HCT116 (cell line): ENCODE results near the gene CCDC69. TPM values are rescaled to one million over a fixed set of nuclear protein-coding genes. Genes with fewer than 3 reads are reported as not detected.

Experiments used
- ATAC-seq: fragments of 200-7000 bp; cut with Tn5 transposase; 2 replicates; pipeline ENCODE4 v1.9.1; 2020; ENCODE audit warnings: mild to moderate bottlenecking, moderate library complexity
- BruUV-seq: library from RNA; stranded (reverse); fragments of 400-500 nt; replicated peaks from 2 replicates; lab custom pipeline; 2021; lab: Mats Ljungman, UMichigan
- CTCF ChIA-PET: fragments of 300-600 bp; sonication (Branson Sonifier 250); formaldehyde crosslinking; loops from one replicate; lab custom pipeline; 2021; ENCODE audit warnings: antibody characterized with exemption; lab: Charles Lee
- POLR2A ChIA-PET: fragments of 300-600, 350-600 bp; sonication (Branson Sonifier 250); formaldehyde crosslinking; loops from one replicate; lab custom pipeline; 2021; ENCODE audit warnings: antibody characterized with exemption; lab: Charles Lee
- RAD21 ChIA-PET, 2 experiments: fragments of 300-600 bp; sonication (Branson Sonifier 250); formaldehyde crosslinking; loops; one replicate each; lab custom pipeline; 2023; ENCODE audit warnings: low total read pairs in 2 of 2; ENCODE audit not compliant: uncharacterized antibody in 2 of 2, unreplicated experiment in 2 of 2, low non-redundant PET in 1 of 2; lab: Charles Lee
- DNase-seq: peaks from one replicate; pipeline ENCODE4 v3.0.0-alpha.2; 2010; ENCODE audit warnings: low read depth, low spot score
- H2AFZ ChIP-seq: fragments of 200-600 bp; shearing (Covaris generic), sonication (generic); 2 replicates; pipeline ENCODE4 v1.6.1; 2017; ENCODE audit warnings: low read depth, mixed run types, mixed read lengths, antibody characterized with exemption, low read length; ENCODE audit not compliant: poor library complexity, severe bottlenecking
- H3K27ac ChIP-seq: 2 replicates; pipeline ENCODE4 v1.5.1; 2012; ENCODE audit warnings: low read depth, low read length
- H3K27me3 ChIP-seq: fragments of 200-600 bp; sonication (generic); 2 replicates; pipeline ENCODE4 v1.6.1; 2016; ENCODE audit warnings: mixed run types, low read length, mixed read lengths; ENCODE audit not compliant: insufficient read depth
- H3K36me3 ChIP-seq, 2 experiments: fragments of 200-500 bp in 1 of 2; fragments of 200-600 bp in 1 of 2; sonication (Bioruptor generic) in 1 of 2; sonication (generic) in 1 of 2; 2 replicates each; pipeline versions ENCODE4 v1.5.1 to v1.6.1; 2014 to 2016; ENCODE audit warnings: low read length in 2 of 2, inconsistent platforms in 1 of 2, mixed read lengths in 1 of 2, mixed run types in 1 of 2; ENCODE audit not compliant: insufficient read depth in 2 of 2, control insufficient read depth in 1 of 2
- H3K4me1 ChIP-seq, 2 experiments: fragments of 200-600 bp in 1 of 2; sonication (generic) in 1 of 2; 2 replicates each; pipeline versions ENCODE4 v1.5.1 to v1.6.1; 2012 to 2017; ENCODE audit warnings: low read length in 2 of 2, inconsistent platforms in 1 of 2, mild to moderate bottlenecking in 1 of 2, mixed read lengths in 1 of 2, mixed run types in 1 of 2, moderate library complexity in 1 of 2; ENCODE audit not compliant: insufficient read depth in 2 of 2, control insufficient read depth in 1 of 2
- H3K4me2 ChIP-seq: fragments of 200-600 bp; sonication (generic); 2 replicates; pipeline ENCODE4 v1.6.1; 2017; ENCODE audit warnings: mixed run types, low read length, mixed read lengths
- H3K4me3 ChIP-seq, 2 experiments: fragments of 200-600 bp in 1 of 2; sonication (generic) in 1 of 2; replicated peaks in 1 of 2; 2 replicates each; pipeline ENCODE4 v1.5.1; 2011 to 2016; ENCODE audit warnings: low read length in 2 of 2, control low read depth in 1 of 2, low read depth in 1 of 2, mild to moderate bottlenecking in 1 of 2, mixed read lengths in 1 of 2, mixed run types in 1 of 2
- H3K79me2 ChIP-seq: fragments of 200-600 bp; sonication (generic); 2 replicates; pipeline ENCODE4 v1.6.1; 2017; ENCODE audit warnings: mild to moderate bottlenecking, mixed run types, low read length, moderate library complexity, mixed read lengths; ENCODE audit not compliant: insufficient read depth
- H3K9ac ChIP-seq: fragments of 200-600 bp; sonication (generic); 2 replicates; pipeline ENCODE4 v1.6.1; 2016; ENCODE audit warnings: low read length, mixed read lengths
- H3K9me2 ChIP-seq: fragments of 200-600 bp; sonication (generic), shearing (Covaris generic); 2 replicates; pipeline ENCODE4 v1.6.1; 2017; ENCODE audit warnings: mixed run types, mild to moderate bottlenecking, moderate library complexity; ENCODE audit not compliant: insufficient read depth
- H3K9me3 ChIP-seq, 2 experiments: fragments of 200-500 bp in 1 of 2; fragments of 200-600 bp in 1 of 2; sonication (Bioruptor generic) in 1 of 2; sonication (generic) in 1 of 2; 2 replicates each; pipeline ENCODE4 v1.6.1; 2014 to 2017; ENCODE audit warnings: low read length in 2 of 2, mixed read lengths in 2 of 2, inconsistent platforms in 1 of 2, low read depth in 1 of 2, mild to moderate bottlenecking in 1 of 2, mixed run types in 1 of 2, moderate library complexity in 1 of 2; ENCODE audit not compliant: control insufficient read depth in 1 of 2, insufficient read depth in 1 of 2
- H4K20me1 ChIP-seq: fragments of 200-600 bp; sonication (generic), shearing (Covaris generic); 2 replicates; pipeline ENCODE4 v1.6.1; 2017; ENCODE audit warnings: mixed run types, mild to moderate bottlenecking, moderate library complexity; ENCODE audit not compliant: insufficient read depth
- RAD21 ChIP-seq: IDR thresholded peaks from 2 replicates; pipeline ENCODE4 v1.6.1; 2012; ENCODE audit warnings: low read depth, mild to moderate bottlenecking
- intact Hi-C: fragments of 100-400 bp; cut with micrococcal nuclease; formaldehyde crosslinking; loops from 2 replicates; pipeline ENCODE4 v1.10.0; 2022
- total RNA-seq: library from RNA; stranded (reverse); gene quantifications from one replicate; pipeline ENCODE4 v1.2.1, GENCODE V29; 2021; ENCODE audit not compliant: unreplicated experiment
- TF ChIP-seq, protein P1 (sequence below): IDR thresholded peaks from 2 replicates; pipeline ENCODE4 v1.6.1; 2012; ENCODE audit warnings: low read depth
- TF ChIP-seq, protein P2 (sequence below): IDR thresholded peaks from 2 replicates; pipeline ENCODE4 v1.6.1; 2011; ENCODE audit warnings: mild to moderate bottlenecking, low read length, moderate library complexity; ENCODE audit not compliant: insufficient replicate concordance; ENCODE audit errors: extremely low read depth

The CCDC69 gene
- total RNA-seq, 1 experiment from 2014 or later = 4.3 TPM

DNA sequence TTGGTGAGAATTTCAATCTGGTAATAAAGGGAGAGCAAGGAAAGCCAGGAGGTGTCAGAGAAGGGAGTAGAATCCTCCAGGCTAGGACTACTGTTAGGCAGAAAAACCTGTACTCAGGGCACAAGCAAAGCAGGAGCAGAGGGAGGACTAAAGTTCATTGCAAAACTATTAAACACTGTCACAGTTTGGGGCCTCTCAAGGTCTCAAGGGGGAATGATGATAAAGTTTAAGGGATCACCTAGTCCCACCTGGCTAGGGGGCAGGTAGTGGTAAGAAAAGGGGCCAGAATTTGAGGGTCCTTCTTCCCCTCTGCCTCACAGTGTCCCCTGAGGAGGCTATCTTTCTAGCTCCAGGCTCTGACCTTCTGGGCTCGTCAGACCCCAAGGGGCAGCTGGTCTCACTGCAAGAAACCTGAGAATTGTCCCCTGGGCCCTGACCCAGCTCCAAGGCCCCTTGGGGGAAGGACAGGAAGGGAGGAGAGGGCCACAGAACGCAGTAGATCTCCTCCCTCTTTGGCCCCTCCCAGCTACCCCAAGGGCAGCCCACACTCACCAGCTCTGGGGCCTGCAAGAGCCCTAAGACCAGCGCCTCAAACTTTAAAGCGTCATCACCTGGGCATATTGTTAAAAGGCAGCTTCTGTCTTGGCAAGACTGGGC is 974 bp downstream of the CCDC69 start:
- ChIA-PET RAD21 (no interaction called here), CTCF (interaction anchor here (1.1 to 1.8 kb wide), 3 partner anchors 16 to 93 kb away, joined by 4 to 10 read pairs (median 5); partner anchors contain the start of gene GM2A), POLR2A (interaction anchor here (1.3 to 2.4 kb wide), 3 partner anchors 9 to 30 kb away, joined by 4 to 15 read pairs (median 4); partner anchors contain the start of gene GM2A)
- no peak overlapping the region for H3K27ac ChIP-seq
- intact Hi-C loops = no loop called here
- no peaks in the 10 kb centered on the region for H3K9me3 ChIP-seq
- no peaks in the 10 kb centered on the region for H3K79me2 ChIP-seq
- no TSS peak for BruUV-seq
- no peaks in the 10 kb centered on the region for H4K20me1 ChIP-seq
- no peaks in the 10 kb centered on the region for H3K27me3 ChIP-seq
- H3K9me2 ChIP-seq = no peaks in the 10 kb centered on the region
- H3K4me1 ChIP-seq = peaks cover 8 to 23% of the 10 kb centered on the region in 2 experiments; a peak in 3 of 4 replicates
- TF ChIP-seq, protein P1, sequence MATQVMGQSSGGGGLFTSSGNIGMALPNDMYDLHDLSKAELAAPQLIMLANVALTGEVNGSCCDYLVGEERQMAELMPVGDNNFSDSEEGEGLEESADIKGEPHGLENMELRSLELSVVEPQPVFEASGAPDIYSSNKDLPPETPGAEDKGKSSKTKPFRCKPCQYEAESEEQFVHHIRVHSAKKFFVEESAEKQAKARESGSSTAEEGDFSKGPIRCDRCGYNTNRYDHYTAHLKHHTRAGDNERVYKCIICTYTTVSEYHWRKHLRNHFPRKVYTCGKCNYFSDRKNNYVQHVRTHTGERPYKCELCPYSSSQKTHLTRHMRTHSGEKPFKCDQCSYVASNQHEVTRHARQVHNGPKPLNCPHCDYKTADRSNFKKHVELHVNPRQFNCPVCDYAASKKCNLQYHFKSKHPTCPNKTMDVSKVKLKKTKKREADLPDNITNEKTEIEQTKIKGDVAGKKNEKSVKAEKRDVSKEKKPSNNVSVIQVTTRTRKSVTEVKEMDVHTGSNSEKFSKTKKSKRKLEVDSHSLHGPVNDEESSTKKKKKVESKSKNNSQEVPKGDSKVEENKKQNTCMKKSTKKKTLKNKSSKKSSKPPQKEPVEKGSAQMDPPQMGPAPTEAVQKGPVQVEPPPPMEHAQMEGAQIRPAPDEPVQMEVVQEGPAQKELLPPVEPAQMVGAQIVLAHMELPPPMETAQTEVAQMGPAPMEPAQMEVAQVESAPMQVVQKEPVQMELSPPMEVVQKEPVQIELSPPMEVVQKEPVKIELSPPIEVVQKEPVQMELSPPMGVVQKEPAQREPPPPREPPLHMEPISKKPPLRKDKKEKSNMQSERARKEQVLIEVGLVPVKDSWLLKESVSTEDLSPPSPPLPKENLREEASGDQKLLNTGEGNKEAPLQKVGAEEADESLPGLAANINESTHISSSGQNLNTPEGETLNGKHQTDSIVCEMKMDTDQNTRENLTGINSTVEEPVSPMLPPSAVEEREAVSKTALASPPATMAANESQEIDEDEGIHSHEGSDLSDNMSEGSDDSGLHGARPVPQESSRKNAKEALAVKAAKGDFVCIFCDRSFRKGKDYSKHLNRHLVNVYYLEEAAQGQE = no peak
- TF ChIP-seq, protein P2, sequence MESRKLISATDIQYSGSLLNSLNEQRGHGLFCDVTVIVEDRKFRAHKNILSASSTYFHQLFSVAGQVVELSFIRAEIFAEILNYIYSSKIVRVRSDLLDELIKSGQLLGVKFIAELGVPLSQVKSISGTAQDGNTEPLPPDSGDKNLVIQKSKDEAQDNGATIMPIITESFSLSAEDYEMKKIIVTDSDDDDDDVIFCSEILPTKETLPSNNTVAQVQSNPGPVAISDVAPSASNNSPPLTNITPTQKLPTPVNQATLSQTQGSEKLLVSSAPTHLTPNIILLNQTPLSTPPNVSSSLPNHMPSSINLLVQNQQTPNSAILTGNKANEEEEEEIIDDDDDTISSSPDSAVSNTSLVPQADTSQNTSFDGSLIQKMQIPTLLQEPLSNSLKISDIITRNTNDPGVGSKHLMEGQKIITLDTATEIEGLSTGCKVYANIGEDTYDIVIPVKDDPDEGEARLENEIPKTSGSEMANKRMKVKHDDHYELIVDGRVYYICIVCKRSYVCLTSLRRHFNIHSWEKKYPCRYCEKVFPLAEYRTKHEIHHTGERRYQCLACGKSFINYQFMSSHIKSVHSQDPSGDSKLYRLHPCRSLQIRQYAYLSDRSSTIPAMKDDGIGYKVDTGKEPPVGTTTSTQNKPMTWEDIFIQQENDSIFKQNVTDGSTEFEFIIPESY = no peak
- TF ChIP-seq RAD21 = no peak
- peak overlapping the region; percentile 84 for H2AFZ ChIP-seq
- DNase-seq (no peak), ATAC-seq (peak; percentile 51)
- H3K4me3 ChIP-seq = peak overlapping the region; percentile 62 to 64
- no peaks in the 10 kb centered on the region for H3K36me3 ChIP-seq
- peak overlapping the region; percentile 96 for H3K4me2 ChIP-seq
- peak overlapping the region; percentile 58 for H3K9ac ChIP-seq
